Stimulated activated CD8-positive, alpha-beta memory T cell treated with anti-CD3 and anti-CD28 coated beads, Interleukin-4, amount 100 ng/mL, for 48 hours (primary cell): Measurements from ENCODE around the gene PALLD.
"Not testable (repeated sequence)": the region's sequence is repeated elsewhere in the genome, so short reads cannot be mapped to it uniquely, and the experiment has no call there.

ENCODE experiments used
- DNase-seq: peaks from one replicate; pipeline ENCODE4 v3.0.0-alpha.2; 2020

PALLD gene

GRCh38 chr4:168928875-168929274, 432.0 kb downstream of the PALLD start:
- no peak for DNase-seq

- no peak for DNase-seq
Observed at GRCh38 chr4:168930413-168931196, 433.8 kb downstream of the PALLD start.

- DNase-seq = no peak
Observed at GRCh38 chr4:168931215-168931650, 434.4 kb downstream of the PALLD start.

- no peak for DNase-seq
Observed at GRCh38 chr4:168932138-168932537, 435.3 kb downstream of the PALLD start.

- no peak for DNase-seq
Observed at GRCh38 chr4:168933423-168933822, 436.6 kb downstream of the PALLD start.

- DNase-seq = not testable (repeated sequence)
Observed at GRCh38 chr4:168937473-168937872, 440.6 kb downstream of the PALLD start.

GRCh38 chr4:168942985-168943384, 446.1 kb downstream of the PALLD start:
- no peak for DNase-seq

- DNase-seq = no peak
Observed at GRCh38 chr4:168945291-168945690, 448.4 kb downstream of the PALLD start.

- DNase-seq = not testable (repeated sequence)
Observed at GRCh38 chr4:168952821-168953246, 456.0 kb downstream of the PALLD start.

GRCh38 chr4:168955674-168956073, 458.8 kb downstream of the PALLD start:
- DNase-seq = no peak

GRCh38 chr4:168960716-168961115, 463.9 kb downstream of the PALLD start:
- DNase-seq = no peak

- DNase-seq = no peak
Observed at GRCh38 chr4:168972596-168972995, 475.7 kb downstream of the PALLD start.
